Caki2 (cell line): Measurements from ENCODE around the gene DACT1. TPM values are rescaled to one million over a fixed set of nuclear protein-coding genes. Genes with fewer than 3 reads are reported as not detected.

Experiments
- DNase-seq: peaks from one replicate; pipeline ENCODE4 v3.0.0-alpha.2; 2015; ENCODE audit warnings: low read depth
- in situ Hi-C: cut with HindIII; loops from 2 replicates; pipeline ENCODE4 v1.10.0; 2016; ENCODE audit warnings: low sequenced_read_pairs, low pct_unique_long_range_greater_than_20kb, mixed read lengths
- total RNA-seq: library from RNA; depleted of rRNA; stranded (reverse); fragments of >200 nt; shearing (Covaris generic); gene quantifications from 2 replicates; pipeline ENCODE4 v1.2.3, GENCODE V29; 2014; ENCODE audit warnings: low replicate concordance

Gene DACT1
- total RNA-seq, 1 experiment from 2014 or later = not detected

GRCh38 chr14:58659846-58660245 is 22.1 kb downstream of the DACT1 start:
- in situ Hi-C loops = no loop called here
- DNase-seq = no peak

DNA sequence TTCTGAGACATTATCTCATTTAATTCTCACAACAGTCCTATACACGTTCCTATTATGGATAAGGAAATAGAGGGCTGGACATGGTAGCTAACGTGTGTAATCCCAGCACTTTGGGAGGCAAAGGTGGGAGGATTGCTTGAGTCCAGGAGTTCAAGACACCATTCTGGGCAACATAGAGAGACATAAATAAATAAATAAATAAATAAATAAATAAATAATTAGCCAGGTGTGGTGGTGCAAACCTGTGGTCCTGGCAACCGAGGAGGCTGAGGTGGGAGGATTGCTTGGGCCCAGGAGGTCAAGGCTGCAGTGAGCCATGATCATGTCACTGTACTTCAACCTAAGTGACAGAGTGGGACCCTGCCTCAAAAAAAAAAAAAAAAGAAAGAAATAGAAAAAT is 22.6 kb downstream of the DACT1 start:
- in situ Hi-C loops = no loop called here
- DNase-seq = no peak

DNA sequence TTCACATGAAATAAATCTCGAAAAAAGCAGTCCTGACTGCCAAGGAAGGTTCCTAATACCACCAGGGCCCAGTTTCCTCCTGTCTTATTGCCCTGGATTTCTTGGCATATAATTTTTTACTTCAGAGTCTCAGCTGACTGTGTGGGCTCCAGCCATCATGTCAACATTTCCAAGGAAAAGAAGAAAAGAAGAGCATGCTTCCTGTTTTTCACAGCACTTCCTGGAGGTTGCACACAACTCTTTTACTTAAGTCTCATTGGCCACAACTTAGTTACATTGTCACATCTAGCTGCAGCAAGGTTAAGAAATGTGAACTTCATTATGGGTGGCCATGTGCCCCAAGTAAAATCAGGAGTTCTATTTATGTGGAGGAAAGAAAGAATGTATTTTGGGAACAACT is 24.3 kb downstream of the DACT1 start:
- no peak for DNase-seq
- in situ Hi-C loops = no loop called here

GRCh38 chr14:58662759-58663158 is 25.0 kb downstream of the DACT1 start:
- DNase-seq = no peak
- in situ Hi-C loops = no loop called here

DNA sequence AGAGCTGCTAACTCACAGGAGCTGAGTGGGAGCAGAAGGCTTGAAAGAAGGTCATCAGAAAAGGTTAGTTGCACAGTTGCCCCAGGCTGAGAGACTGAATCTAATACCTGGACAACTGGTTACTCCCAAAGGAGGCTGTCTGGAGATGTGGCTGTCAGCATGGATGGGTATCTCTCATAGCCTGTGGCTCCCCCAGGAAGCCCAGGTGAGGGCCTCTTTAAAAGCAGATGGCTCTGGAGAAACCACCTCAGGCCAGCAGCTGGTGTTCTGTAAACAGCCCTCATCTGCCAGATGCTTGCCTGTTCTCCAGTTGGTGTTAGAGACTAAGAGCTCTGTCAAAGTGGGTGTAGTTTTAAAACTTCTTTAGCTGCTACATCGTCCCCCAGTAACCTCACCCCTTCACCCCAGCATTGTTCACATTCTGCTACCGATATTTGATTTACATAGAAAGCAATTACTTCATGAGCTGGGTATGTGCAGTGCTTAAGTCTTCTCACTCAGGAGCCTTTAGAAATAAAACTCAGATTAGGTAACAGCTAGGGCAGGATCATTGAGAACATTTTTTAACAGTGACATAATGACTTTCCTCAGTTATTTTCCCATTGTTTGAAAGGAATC is 25.8 kb downstream of the DACT1 start:
- peak; percentile 64 for DNase-seq
- in situ Hi-C loops = no loop called here

GRCh38 chr14:58665773-58666500 is 28.2 kb downstream of the DACT1 start:
- in situ Hi-C loops = no loop called here
- DNase-seq = no peak

GRCh38 chr14:58666737-58667136 is 29.0 kb downstream of the DACT1 start:
- DNase-seq = no peak
- in situ Hi-C loops = no loop called here

DNA sequence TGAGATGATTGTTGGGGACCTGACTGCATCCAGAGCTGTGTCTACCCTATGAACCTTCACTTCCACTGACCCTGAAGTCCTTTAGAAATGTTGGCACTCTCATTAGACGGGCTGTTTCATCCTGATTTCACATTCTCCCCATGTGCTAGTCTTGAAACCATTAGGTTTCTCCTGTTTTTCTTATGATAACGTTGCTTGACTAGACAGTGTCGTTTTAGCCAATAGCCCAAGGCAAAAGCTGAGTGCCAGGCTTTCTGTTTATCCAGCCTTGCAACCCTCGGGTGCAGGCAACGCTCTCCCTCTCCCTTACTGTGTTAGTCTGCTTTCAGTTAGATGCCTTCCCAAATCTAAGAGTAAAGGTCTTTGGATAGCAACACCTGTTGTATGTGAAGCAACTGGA is 30.1 kb downstream of the DACT1 start:
- no peak for DNase-seq
- in situ Hi-C loops = no loop called here

GRCh38 chr14:58668848-58669480 is 31.2 kb downstream of the DACT1 start:
- DNase-seq = no peak
- in situ Hi-C loops = no loop called here

DNA sequence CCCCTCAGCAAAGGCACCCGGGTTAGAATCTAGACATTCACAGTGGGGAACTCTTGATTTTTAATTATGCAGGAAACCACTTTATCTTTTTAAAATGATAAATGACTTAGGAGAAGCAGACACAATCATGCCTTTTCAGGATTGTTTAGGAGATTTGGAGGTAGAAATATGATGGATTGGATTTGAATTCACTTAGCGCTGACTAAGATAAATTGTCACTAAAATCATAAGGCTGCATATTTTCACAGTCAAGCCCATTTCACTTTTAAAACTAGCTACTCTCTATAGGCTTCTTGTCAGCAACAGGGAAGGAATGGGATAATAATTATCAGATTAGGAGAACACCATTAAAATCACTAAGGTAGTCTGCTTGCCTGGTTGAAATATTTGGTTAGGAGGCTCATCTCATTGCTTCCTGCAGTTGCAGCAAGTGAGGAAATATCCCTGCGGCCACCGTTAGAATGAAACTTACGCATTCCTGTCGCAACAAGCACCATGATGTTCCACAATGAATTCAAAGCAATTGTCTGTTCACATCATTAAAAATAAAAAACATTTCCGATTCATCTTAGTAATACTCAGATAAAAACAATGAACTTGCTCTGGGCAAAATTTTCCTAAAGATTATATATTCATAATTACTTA is 31.9 kb downstream of the DACT1 start:
- in situ Hi-C loops = no loop called here
- no peak for DNase-seq

- no peak for DNase-seq
- in situ Hi-C loops = no loop called here
Observed at GRCh38 chr14:58671024-58671423, 33.3 kb downstream of the DACT1 start.

DNA sequence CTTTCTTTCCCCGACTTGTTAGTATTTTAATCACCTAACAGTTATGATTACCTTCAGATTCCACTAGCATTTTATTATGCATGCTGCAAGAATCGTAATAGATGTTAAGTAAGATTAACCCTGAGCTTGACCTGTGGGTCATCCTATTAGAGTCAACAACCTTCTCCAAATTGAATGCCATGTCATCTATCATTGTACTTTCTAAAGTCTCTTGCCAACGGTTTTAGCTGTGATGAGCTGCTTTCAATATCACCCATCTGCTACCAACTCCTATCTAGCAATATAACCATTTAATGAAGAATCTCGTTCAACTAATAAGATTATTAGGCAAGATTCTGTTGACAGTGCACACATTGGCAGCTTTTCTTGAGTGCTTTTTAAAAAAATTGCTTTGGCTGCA is 33.7 kb downstream of the DACT1 start:
- in situ Hi-C loops = no loop called here
- DNase-seq = no peak

GRCh38 chr14:58673722-58674121 is 36.0 kb downstream of the DACT1 start:
- in situ Hi-C loops = no loop called here
- no peak for DNase-seq

GRCh38 chr14:58677001-58677400 is 39.2 kb downstream of the DACT1 start:
- DNase-seq = no peak
- in situ Hi-C loops = no loop called here

DNA sequence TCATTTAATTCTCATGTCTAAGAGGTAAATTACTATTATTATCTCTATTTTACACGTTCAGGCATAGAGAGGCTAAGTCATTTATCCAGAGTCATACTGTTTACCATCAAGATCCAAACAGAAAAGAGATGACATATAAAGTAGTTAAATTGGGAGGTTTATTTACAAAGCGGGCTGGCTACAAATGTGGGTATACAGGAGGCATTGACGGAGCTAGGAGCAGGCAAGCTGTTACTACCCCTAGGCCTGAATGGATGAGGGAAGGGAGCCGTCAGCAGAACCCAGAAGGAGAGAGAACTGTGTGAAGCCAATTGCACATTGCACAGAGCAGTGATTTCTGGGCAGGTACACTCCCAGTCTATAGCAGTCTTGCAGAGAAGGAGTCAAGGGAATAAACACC is 39.8 kb downstream of the DACT1 start:
- in situ Hi-C loops = no loop called here
- DNase-seq = no peak

DNA sequence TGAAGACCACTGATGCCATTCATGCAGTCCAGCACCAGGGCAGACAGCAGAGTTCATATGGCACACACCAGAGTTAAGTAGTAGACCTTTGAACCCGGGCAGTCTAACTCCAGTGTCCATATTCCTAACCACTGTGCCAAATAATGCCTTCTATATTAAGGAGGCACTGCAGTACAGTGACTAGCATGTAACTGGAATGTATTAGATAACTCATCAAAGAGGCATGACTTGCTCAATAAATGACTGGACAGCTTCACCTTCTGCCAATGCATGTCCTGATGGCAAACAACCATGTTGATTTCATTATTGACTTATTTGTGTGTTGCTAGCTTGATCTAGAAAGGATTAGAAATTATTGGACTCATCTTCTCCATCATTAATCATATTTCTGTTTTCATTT is 40.2 kb downstream of the DACT1 start:
- in situ Hi-C loops = no loop called here
- no peak for DNase-seq

DNA sequence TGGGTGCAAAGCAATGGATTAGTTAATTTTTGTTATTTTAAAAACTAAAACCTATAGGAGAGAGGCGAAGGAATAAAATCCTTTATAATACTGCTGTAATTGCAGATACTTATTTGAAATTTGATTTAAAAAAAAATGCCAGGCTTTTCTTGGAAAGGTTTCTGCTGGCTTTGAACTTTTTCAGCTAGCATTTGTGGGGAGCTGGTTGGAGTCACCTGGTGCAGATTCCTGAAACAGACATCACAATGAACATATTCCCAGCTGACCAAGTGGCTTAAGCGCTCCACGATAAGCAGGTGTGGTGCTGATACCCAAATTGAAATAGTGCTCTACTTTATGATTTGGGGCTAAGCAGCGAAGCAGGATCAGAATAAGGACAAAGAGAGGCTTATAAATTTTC is 42.9 kb downstream of the DACT1 start:
- in situ Hi-C loops = no loop called here
- no peak for DNase-seq

- DNase-seq = no peak
- in situ Hi-C loops = no loop called here
Observed at GRCh38 chr14:58687232-58687795, 49.6 kb downstream of the DACT1 start.
